ENCODE measurements around the gene AMMECR1.
"Not testable (repeated sequence)": the region's sequence is repeated elsewhere in the genome, so short reads cannot be mapped to it uniquely, and the experiment has no call there.

GRCh38 chrX:110333458-110333857 is 15.6 kb upstream of the AMMECR1 start:
- TF ChIP-seq CTCF (IDR thresholded peaks at IDR 0.05; ENCODE audit: poor library complexity, severe bottlenecking); REST (IDR thresholded peaks at IDR 0.05; ENCODE audit: borderline replicate concordance); POLR2AphosphoS5 (IDR thresholded peaks at IDR 0.05); EZH2 (IDR thresholded peaks at IDR 0.05; ENCODE audit: borderline replicate concordance, insufficient read depth, low read length, poor library complexity, severe bottlenecking); SMC3 (conservative IDR thresholded peaks at IDR 0.05; ENCODE audit: poor library complexity); RAD21 (conservative IDR thresholded peaks at IDR 0.05); TAF1 (IDR thresholded peaks at IDR 0.05; ENCODE audit: low read depth); EP300 (conservative IDR thresholded peaks at IDR 0.05; ENCODE audit: poor library complexity, severe bottlenecking); MXI1 (conservative IDR thresholded peaks at IDR 0.05; ENCODE audit: poor library complexity, severe bottlenecking): not testable (repeated sequence)

Data from neural cell (in vitro differentiated cells).